ENCODE results near the gene BEST4. TPM values are rescaled to one million over a fixed set of nuclear protein-coding genes. Genes with fewer than 3 reads are reported as not detected.

The BEST4 gene
- total and polyA plus RNA-seq, 2 of the 4 experiments (the other 2 are of a cell fraction), result 0.07 TPM; not detected in 1

DNA sequence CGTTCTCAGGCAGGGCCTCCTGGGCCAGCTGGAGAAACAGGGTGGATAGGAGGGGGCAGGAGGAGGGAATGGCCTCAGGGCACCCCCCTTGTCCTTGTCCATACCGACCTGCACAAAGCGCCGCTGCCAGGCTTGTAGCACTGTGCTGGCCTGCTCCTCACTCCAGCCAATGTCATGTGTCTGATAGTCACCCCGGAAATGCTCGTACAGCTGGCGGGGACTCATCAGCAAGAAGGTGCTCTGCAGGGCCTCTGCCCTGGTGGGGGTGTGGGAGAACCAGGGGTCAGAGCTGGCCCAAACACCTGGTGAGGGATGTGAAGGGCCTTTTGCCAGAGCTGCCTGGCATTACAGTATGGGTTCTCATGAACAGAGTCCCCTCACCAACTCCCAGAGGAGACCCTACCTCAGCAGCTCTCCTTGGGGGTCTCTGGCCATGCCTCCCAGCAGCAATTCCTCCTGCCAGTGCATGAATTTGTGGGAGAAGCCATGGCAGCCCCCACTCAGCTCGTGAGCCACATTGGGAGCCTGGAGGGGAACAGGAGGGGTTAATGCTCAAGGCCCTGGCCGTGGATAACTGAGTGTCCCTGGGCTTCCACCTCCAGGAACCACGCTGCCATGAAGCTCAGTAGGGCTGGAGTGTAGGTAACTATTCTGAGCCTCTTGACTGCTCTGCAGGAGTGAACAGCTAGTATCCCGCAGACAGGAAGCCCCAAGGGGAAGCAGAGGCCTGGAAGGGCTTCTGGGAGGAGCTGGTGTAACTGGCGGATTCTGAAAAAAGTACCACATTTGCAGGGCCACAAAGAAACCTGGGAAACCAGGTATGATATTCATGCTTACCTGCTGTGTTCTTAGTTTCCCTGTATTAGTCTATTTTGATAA, 41.8 kb upstream of the BEST4 start:
- H2AK9ac ChIP-seq (replicated peaks; ENCODE audit: low read depth, low read length, poor library complexity), result no peak overlapping the region
- H3K27me3 ChIP-seq (ENCODE audit: control insufficient read depth, insufficient read depth, low read length), result no peaks in the 10 kb centered on the region
- H3K79me1 ChIP-seq (ENCODE audit: low read depth in 1 of 2, low read length in 2 of 2), result no peaks in the 10 kb centered on the region
- H3K9me1 ChIP-seq (ENCODE audit: insufficient read depth, low read length), result no peaks in the 10 kb centered on the region
- POLR2A ChIA-PET (ENCODE audit: unreplicated experiment), result interaction anchor here (1.1 kb wide), 1 partner anchor 10 kb away, joined by 3 read pairs; no protein-coding TSS in a partner anchor
- H4K5ac ChIP-seq (ENCODE audit: low read depth, low read length), result no peak overlapping the region
- H3K9me3 ChIP-seq (ENCODE audit: control insufficient read depth, insufficient read depth, low read length), result no peaks in the 10 kb centered on the region
- H3K4me2 ChIP-seq (ENCODE audit: low read depth, low read length), result no peak overlapping the region
- ATAC-seq (ENCODE audit: low read depth) (no peak), DNase-seq (no peak)
- H3K9ac ChIP-seq (ENCODE audit: low read depth, low read length), result no peak overlapping the region
- no peak overlapping the region for H4K91ac ChIP-seq (ENCODE audit: insufficient read depth, low read depth, low read length)
- H4K20me1 ChIP-seq (ENCODE audit: insufficient read depth, low read length), result no peaks in the 10 kb centered on the region
- WGBS, 2 experiments (ENCODE audit: extremely low coverage in 2 of 2, insufficient read length in 1 of 2), result no CpG with 5 or more reads among the region's 12 CpGs
- BruUV-seq (replicated peaks), result no TSS peak
- in situ Hi-C loops (cut with MboI; ENCODE audit: low sequenced_read_pairs) (loop anchor here (10.0 kb wide), 1 partner anchor 475 kb away; no protein-coding TSS in a partner anchor), intact Hi-C loops (cut with micrococcal nuclease) (no loop called here), dilution Hi-C loops (cut with HindIII; ENCODE audit: low sequenced_read_pairs, unreplicated experiment) (no loop called here)
- H2BK15ac ChIP-seq (ENCODE audit: low read depth, low read length), result no peak overlapping the region
- no peak overlapping the region for H3K14ac ChIP-seq (replicated peaks; ENCODE audit: low read depth, low read length)
- H3K36me3 ChIP-seq (ENCODE audit: control insufficient read depth, insufficient read depth, low read length), result no peaks in the 10 kb centered on the region
- H3K23ac ChIP-seq (ENCODE audit: low read depth, low read length), result no peak overlapping the region
- H3K18ac ChIP-seq (ENCODE audit: low read depth, low read length), result no peak overlapping the region
- H3K4me3 ChIP-seq (ENCODE audit: insufficient read depth, low read depth, low read length), result no peak overlapping the region
- no peak overlapping the region for H2BK120ac ChIP-seq (ENCODE audit: low read depth, low read length)
- H2BK5ac ChIP-seq (ENCODE audit: low read depth, low read length, poor library complexity, severe bottlenecking), result no peak overlapping the region
- no peak overlapping the region for H2AK5ac ChIP-seq (ENCODE audit: low read depth, low read length)
- CTCF ChIA-PET, result no interaction called here
- no peak overlapping the region for H3K27ac ChIP-seq (ENCODE audit: insufficient read depth, low read length)
- H3K4ac ChIP-seq (ENCODE audit: low read depth, low read length), result no peak overlapping the region
- no peak for TF ChIP-seq MXI1 (IDR thresholded peaks at IDR 0.05; ENCODE audit: borderline replicate concordance, low read depth, low read length)
- no peaks in the 10 kb centered on the region for H3K4me1 ChIP-seq (ENCODE audit: control insufficient read depth, insufficient read depth, low read length)
- H3K56ac ChIP-seq (ENCODE audit: extremely low read depth, insufficient read depth, low read length), result no peak overlapping the region
- no peak overlapping the region for H4K8ac ChIP-seq (ENCODE audit: low read depth in 2 of 2, low read length in 2 of 2)
- no peak overlapping the region for H2AFZ ChIP-seq (replicated peaks; ENCODE audit: low read length, poor library complexity)
- no peak overlapping the region for H2BK20ac ChIP-seq (ENCODE audit: low read depth, low read length)
